GM21515 (cell line): ENCODE data around the gene DAAM1.

Experiments used
- ATAC-seq: cut with Tn5 transposase; IDR thresholded peaks from one replicate; pipeline ENCODE4 v1.9.1; 2021; ENCODE audit not compliant: unreplicated experiment

The DAAM1 gene

DNA sequence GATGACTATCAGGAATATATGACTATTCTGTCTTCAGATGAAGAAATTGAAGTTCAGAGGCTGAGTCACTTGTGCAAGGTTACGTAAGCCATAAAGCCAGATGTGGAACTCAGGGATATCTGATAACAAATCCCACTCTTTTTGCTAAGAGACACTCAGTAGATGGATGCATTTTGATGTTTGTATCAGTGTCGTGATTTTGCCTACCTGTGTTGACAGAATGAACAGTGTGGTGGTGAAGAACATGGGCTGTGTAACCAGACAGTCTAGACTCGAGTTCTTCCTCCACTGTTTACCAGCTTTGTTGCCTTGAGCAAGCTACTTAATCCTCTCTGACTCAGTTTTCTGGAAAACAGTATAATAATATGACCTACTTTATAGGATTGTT is 93.9 kb downstream of the DAAM1 start:
- no peak for ATAC-seq

DNA sequence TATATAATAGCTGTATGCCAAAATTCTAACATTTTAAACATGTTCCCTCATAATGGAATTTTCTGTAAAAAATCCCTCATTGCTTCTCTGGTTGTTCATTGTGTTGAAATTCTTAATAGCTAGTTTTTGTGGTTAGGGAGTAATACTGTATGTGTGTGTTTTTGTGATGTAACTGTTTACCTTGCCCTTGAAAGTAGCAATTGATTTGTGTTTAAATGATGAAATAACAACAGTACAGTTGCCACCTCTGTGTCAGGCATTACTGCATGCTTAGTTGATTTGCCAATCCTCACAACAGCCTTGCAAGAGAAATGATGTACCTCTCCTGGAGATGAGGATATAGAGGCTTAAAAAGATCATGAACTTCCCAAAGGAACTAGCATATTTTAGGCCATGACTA is 94.9 kb downstream of the DAAM1 start:
- ATAC-seq = no peak

DNA sequence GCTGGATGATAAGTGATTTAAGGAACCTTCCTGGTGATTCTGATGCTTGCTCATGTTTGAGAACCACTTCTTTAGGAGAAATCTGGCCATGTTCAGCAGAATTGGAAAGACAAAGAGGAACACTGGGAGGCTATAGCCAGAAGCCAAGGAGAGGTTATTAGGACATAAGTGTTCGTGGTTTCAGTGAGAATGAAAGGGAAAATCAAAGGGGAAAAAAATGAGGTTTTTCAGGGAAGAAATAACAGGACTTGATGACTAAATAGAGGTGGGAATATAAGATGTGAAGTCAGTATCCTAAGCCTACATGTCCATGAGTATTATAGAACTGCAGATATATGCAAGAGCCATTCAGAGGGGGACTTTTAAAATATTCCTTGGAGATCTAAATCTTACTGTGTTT is 95.6 kb downstream of the DAAM1 start:
- no peak for ATAC-seq

DNA sequence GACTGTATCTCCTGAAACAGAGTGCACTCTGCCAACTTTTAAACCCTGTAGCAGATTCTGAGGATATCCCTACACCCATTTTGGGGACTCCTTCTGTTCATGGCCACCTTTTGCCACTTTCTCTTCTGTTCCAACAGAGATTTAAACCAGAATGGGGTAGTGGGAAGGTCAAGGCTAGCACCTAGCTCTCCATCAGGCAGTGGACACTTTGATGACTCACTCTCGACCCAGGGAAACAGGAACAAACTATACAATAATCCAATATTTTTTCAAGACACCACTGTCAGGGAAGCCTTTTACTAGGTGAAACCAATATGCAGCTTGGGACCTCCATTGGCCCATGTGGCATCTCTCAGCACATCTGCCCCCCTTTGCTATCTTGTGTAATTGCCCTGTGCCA is 103.6 kb downstream of the DAAM1 start:
- ATAC-seq = no peak

DNA sequence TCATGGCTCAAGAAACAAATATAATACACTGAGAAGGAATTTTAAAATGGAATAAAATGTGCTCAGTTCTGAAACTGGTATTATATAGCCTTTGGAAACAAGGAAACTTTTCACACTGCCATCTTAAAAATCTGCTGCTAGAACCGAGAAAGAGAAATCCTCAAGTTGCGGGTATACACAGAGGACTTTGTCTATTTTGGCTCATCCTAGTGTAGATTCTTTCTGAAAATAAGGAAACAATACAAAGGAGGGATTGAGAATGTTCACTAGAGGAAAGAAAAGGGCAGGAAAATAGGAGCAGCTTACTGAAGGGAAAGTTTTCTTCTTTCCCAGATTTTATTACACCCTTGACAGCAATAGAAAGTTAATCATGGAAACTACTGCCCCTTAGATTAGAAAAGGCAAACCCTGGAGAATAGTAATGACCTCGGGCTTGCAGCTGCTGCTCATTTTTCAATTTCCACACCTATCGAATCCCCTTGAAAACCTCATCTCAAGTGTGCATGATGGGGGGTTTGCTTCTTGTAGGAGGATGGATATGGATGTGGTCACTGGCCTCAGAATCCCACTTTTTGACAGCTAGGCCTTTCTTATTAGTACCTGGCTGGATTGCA is 104.6 kb downstream of the DAAM1 start:
- no peak for ATAC-seq

DNA sequence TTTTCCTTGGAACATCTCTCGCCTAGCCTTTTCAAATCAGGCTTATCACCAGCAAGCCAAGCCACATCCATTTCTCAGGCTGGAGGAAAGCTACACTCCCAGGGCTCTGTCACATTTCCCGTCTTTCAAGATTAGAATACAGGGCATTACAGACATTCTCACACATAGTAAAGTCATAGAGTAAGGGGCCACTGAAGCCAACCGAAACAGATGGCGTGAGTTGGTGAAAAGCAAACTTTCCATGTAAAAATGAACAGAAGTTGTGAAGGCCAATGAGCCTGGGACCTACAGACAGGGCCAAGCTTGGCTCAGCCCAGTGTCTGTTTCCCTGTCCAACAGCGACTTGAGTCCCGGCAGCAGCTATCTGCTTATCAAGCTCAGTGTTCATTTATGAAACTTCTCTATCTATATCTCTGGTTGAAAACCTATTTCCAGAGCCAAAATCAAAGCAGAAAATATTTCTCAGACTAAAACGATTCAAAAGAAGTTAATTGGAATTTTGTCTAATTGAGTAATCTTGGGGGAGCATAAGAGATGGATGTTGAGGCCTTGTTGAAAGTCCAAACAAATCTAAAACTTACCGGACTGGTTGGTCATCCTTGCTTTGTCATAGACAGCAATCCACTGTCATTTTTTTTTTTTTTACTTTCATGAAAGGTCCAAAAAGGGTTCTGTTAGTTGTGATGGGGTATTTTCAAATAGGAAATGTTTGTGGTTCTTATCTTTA is 105.6 kb downstream of the DAAM1 start:
- ATAC-seq = no peak

DNA sequence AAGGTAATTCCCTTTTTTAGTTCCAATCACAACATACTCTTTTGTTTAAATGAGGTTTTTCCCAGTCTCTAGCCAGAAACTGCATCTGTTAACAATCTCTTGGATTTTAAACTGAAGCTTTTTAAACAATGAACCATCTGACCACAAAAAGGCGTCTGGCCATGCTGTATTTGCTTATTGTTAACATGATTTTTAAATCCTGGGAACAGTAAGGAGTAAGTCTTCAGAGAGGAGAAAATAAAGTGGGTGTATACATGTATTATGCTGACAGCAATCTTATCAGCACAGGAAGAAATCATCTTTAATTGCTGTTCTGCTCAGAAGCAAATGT is 106.2 kb downstream of the DAAM1 start:
- ATAC-seq = no peak

DNA sequence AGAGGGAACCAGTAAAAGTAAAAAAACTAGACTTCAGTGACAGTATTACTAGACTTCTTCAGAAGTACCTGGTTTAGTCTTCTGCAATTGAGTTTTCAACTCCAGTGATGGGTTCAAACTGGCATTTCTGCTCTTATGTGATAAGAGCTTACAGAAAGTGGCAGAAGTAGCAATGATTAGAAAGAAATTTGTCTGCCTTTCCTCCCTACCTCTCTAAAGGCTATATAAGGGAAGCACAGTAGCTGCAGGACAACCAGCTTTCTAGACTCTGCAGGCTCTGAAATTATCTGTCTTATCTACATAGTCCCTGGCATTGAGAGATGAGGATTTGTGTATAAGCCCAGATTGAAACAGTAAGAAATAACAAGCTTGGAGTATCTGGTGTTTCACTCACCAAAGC is 107.5 kb downstream of the DAAM1 start:
- ATAC-seq = no peak

DNA sequence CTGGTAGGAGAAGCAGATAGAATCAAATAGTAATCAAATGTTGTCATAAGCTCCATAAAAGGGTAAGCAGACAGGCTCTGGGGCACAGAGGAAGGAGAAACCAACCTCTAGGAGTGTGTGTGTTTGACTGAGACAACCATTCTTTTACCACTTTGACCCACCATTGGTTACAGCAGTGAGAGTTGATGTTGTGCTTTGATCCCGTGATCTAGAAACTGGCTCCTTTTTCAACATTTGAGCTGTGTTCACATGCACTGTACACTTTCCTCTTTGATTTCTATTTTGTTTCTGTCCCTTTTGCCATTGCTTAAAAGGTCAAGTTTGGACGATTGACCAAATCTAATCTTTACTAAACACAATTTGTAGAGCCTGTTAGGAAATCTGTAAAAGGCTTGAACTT is 108.0 kb downstream of the DAAM1 start:
- ATAC-seq = no peak

DNA sequence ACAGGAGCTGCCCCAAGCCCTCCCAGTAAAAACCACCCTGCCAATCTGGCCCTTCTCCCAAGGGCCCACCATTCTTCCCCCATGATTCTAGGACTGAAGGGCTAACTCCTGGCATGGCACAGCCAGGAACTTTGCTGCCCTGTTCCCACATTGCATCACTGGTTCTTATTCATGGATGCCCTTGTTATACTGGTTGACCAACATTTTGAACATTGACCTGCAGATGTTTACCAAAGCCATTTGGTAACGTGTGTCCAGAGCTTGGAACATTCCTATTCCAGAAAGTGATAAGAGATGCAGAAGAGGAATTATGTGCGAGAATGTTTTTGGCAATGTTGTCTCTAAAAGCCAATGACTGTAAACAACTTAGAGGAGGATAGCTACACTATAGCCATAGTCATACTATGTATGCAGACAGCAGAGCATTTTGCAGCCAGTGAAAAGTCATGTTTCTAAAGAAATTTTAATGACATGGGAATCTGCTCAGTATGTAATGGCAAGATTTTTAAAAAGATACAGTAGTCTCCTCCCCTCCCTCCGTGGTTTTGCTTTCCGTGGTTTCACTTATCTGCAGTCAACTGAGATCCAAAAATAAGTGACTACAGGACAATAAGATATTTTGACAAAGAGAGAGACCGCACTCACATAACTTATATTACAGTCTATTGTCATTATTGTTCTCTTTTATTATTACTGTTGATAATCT is 108.8 kb downstream of the DAAM1 start:
- ATAC-seq = no peak

DNA sequence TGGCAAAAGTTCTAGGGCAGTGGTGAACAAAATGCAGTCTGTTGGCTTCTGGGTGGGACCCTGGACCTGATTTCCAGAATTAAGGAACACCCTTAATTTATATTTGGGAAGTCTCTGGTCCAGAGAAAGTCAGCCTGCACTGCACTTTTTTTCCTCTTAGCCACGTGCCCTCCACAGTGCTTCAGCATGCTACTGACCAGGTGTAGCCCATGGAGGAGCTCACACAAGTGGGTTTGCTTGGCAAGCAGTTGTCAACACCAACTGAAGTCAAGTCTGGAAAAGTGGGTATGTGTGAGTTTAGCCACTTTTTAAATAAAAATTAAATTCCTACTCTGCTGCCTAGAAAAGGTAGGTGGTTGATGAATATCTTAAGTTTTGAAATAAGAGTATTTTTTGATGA is 111.3 kb downstream of the DAAM1 start:
- ATAC-seq = no peak

DNA sequence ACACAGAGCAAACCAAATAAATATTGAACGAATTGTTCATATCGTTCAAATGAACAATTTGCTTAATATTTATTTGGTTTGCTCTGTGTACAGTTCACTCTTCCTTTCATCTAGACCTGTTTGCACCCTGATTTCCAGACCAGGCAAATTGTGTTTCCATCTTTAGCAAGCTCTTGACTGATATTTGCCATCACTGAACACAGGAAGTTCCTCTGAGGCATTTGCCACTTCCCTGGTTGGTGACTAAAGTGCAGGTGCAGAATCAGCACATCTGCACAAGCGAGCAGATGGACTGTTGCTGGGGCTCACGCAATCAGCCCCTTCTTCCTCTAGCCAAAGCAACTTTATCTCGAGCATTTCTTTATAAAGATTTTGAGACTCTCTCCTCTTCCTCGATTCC is 112.9 kb downstream of the DAAM1 start:
- ATAC-seq = peak; percentile 81

DNA sequence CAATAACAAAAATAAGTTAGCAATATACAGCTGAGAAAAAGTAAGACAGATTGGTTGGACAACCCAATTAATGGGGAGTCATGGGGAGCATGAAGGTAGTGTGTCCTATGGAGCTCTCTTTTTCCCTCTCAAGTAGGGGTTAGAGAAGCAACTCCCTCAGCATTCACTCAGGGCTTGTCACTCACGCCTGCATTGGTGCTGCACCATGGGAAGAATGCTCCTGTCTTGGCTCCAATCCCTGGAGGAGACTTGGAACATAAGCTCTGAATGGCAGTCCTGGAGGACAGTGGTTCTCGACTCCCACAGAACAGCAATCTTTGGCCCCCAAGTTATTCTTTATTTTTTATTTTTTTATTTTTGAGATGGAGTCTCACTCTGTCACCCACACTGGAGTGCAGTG is 113.8 kb downstream of the DAAM1 start:
- no peak for ATAC-seq

DNA sequence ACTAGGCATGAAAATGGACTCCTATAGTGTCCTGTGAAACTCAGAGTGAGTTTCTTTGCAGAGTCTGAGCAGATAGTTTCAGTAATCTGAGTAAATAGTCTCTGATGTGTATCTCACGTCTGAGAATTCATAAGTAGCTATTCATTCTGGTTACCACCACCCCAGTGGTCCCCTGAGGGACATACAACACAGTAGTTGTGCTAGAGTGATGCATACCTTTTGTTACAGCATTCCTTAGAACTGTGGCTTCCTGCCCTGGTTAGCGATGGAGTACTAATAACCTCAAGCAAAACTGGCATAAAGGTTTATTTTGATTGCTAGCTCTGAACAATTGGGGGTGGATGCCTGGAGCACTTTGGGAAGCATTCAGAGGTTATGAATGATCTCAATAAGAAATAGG is 114.7 kb downstream of the DAAM1 start:
- no peak for ATAC-seq

DNA sequence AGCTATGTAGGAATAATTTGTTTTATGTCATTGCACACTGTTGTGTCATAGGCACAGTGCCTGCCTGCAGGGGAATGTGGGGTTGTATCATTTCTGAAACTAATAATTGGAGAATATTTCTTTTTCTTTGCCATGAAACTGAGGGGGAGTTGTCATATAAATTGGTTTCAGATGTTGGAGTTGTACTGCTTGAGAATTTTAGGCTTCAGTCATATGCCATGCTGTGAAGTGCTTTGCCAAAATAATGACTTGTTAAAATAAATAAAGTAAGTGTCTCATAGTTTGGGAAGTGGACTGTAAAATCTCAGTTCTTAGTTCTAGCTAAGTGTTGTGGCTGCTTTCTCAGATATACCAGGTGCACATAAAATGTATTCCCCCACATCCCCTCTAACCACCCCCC is 116.8 kb downstream of the DAAM1 start:
- no peak for ATAC-seq

DNA sequence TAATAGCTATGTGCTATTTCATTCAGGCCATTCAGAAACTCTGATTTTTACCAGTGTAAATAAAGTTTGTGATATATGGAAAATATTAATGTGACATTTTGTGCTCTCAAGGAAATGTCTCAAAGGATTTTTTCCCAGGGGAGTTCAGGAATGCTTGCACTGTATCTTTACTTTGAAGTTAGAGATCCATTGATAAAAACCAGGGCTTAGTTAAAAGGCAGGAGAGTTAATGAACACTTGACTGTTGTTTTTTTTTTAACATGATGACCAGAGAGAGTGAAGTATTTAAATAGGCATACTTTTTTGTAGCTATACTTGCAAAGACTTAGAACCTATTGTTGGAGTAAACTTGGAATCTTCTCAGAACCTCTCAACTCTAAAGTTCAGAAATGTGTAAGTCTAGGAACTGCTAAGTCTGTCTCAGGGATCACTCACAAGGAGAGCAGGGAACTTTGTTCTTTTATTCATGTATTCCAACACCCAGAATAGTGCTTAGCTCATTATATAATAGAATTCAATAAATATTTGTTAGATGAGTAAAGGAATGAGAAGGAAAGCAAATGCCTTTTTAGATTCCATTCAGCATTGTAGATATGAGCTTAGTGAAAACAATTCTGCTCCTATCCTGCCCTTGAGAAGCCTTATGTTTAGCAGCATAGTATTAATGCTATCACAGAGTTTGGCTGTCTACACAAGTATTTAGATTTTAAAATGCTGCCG is 117.5 kb downstream of the DAAM1 start:
- no peak for ATAC-seq

DNA sequence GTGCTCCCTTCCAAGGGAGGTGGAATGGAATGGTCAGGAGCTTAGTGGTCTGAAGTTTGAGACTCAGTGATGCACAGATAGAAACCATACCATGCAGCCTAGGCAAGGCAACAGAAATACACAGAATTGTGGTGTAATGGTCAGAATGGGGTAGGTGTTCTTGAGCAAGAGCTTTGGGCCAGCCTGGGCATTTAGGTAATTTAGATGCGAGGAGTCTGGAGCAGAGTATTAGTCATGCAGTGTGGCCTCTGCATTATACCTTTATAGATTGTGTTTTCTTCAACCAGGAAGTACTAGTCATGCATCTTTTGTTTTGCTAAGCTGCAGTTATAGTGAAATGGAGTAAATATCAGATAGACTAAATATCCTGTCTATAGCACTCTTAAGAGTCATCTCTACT is 118.3 kb downstream of the DAAM1 start:
- ATAC-seq = no peak

DNA sequence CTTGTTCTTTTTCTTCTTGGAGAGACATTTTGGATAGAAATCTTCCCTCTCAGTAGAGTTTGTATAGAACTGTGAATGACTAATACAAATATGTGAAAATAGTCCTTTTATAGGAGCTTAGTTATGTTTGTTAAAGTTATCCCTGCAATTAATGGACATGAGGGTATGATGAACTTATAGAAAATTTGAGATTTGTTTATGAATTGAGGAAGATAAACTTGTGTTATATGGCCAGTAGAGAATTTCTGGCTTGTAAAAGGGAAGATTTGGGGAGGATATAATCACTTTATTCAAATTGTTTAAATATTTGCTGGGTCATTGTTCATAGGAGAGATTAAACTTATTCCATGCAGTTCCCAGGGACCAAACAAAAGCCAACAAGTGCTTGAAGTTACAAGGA is 119.6 kb downstream of the DAAM1 start:
- ATAC-seq = no peak

DNA sequence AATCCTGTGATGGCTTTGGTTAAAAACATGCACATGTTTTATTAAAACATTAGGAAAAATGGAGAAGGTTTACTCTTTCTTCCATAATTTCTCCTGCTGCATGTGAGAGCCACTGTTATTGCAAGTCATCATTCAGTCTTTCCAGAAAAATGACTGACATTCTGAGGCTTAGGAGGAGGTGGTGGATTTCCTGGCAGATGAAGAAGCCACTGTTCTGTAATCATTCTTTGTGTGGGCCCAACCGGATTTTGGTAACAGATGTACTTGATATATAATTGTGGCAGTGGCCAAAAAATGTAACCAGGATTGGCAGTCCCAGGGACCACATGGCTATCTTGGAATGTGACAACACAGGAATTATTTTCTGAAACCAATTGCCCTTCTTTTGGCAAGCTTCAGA is 120.2 kb downstream of the DAAM1 start:
- no peak for ATAC-seq

DNA sequence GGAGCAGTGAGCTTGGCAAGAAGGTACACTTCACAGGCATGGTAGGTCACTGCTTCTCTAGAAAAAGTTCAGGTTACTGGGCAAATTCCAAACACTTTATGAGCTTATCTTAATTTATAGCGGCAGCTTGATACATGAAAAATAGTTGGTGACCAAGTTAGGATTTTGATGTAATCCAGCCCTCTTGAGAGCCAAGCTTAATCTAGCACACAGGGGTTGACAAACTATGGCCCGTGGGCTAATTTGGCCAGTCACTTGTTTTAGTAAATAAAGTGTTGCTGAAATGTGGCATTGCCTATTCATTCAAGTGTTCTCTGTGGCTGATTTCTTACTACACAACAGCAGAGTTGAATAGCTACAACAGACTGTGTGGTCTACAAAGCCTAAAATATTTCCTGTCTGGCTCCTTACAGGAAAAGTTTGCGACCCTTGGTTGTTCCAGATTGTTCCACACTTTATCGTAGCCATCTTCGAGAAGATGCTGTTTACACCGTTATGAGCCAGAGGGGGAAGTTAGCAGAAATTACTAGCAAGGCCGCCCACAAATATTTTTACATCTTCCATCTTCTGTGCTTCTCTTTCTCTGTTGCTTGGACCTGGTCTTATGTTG is 120.9 kb downstream of the DAAM1 start:
- no peak for ATAC-seq

DNA sequence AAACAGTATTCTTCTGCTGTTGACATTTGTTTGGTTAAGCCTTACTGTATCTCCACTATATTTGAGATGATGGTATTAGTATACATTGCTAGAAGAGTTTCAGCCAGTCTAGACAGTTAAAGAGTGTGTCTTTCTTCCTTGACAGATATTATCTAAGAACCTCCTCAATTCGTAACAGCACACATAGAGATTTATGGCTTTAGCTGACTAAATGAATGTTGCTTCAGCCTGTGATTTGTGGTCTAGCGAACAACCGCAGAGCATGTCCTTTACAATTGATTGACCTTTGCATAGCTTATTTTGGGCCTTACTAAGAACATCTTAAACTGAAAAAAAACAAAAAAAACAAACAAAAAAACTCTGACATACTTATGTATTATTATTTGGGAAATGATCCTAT is 122.2 kb downstream of the DAAM1 start:
- ATAC-seq = no peak

DNA sequence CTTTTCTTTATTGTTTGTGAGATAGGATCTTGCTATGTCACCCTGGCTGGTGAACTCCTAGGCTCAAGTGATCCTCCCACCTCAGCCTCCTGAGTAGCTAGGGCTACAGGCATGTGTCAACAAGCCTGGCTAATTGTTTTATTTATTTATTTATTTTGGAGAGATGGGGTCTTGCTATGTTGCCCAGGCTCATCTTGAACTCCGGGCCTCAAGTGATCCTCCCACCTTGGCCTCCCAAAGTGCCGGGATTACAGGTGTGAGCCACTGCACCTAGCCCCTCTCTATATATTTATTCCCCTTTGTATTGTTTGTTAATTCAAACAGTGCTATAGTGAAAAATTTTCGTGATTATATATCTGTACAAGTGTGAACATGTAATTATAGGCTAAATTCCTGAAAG is 123.3 kb downstream of the DAAM1 start:
- ATAC-seq = no peak
